22Rv1 (cell line): Measurements from ENCODE around the gene FAM47E.

Experiments
- ZFX ChIP-seq: fragments of 450-650 bp; IDR thresholded peaks from 2 replicates; pipeline ENCODE4 v1.6.1; 2017; ENCODE audit warnings: antibody characterized with exemption, borderline replicate concordance
- TF ChIP-seq, protein P1 (sequence below): fragments of 450-650 bp; IDR thresholded peaks from 2 replicates; pipeline ENCODE4 v1.5.1; 2017; ENCODE audit warnings: mild to moderate bottlenecking

DNA sequence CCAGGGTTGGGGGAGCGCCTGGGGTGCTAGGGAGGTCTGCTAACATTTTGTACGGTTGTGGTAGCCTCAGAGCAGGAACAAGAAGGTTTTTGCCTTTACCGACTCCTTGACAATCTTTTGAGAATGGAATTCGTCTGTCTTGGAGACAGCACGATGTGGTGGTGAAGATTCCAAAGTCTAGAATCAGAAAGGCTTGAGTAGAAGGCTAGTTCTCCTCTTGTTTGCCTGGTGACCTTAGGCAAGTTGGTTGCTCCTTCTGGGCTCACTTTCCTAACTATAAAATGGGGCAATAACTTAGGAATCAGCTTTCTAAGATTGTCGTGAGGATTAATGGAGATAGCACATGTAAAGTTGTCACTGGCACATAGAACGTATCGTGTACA, 741 bp downstream of the FAM47E start:
- TF ChIP-seq, protein P1, sequence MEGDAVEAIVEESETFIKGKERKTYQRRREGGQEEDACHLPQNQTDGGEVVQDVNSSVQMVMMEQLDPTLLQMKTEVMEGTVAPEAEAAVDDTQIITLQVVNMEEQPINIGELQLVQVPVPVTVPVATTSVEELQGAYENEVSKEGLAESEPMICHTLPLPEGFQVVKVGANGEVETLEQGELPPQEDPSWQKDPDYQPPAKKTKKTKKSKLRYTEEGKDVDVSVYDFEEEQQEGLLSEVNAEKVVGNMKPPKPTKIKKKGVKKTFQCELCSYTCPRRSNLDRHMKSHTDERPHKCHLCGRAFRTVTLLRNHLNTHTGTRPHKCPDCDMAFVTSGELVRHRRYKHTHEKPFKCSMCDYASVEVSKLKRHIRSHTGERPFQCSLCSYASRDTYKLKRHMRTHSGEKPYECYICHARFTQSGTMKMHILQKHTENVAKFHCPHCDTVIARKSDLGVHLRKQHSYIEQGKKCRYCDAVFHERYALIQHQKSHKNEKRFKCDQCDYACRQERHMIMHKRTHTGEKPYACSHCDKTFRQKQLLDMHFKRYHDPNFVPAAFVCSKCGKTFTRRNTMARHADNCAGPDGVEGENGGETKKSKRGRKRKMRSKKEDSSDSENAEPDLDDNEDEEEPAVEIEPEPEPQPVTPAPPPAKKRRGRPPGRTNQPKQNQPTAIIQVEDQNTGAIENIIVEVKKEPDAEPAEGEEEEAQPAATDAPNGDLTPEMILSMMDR, result no peak
- TF ChIP-seq ZFX, result no peak
